ENCODE results near the gene HIVEP3. TPM values are rescaled to one million over a fixed set of nuclear protein-coding genes. Genes with fewer than 3 reads are reported as not detected.

Gene HIVEP3
- total RNA-seq, 1 experiment from 2014 or later: 1.4 TPM

GRCh38 chr1:41629571-41629970, 289.2 kb downstream of the HIVEP3 start:
- Histone ChIP-seq H2AK5ac (ENCODE audit: insufficient read length, low read length) (no peak overlapping the region), H3K23ac (ENCODE audit: insufficient read length, low read depth, low read length) (no peak overlapping the region), H4K8ac (replicated peaks; ENCODE audit: insufficient read length, low read depth, low read length) (no peak overlapping the region), H3K27ac (ENCODE audit: insufficient read length, low read depth, low read length) (no peak overlapping the region), H3K79me1 (ENCODE audit: insufficient read depth, low read depth, low read length, poor library complexity, severe bottlenecking) (no peaks in the 10 kb centered on the region), H3K4ac (ENCODE audit: low read depth, low read length) (no peak overlapping the region), H3K14ac (ENCODE audit: insufficient read depth, low read length) (no peak overlapping the region), H2BK5ac (ENCODE audit: insufficient read length, low read length) (no peak overlapping the region), H3K18ac (ENCODE audit: insufficient read length, low read depth, low read length) (no peak overlapping the region), H4K91ac (ENCODE audit: insufficient read length, low read depth, low read length) (no peak overlapping the region), H3T11ph (ENCODE audit: low read length) (no peak overlapping the region), H2AFZ (ENCODE audit: low read length) (no peak overlapping the region), H2BK15ac (ENCODE audit: low read depth, low read length) (no peak overlapping the region), H3K9me3 (ENCODE audit: control insufficient read depth, low read depth, low read length) (no peaks in the 10 kb centered on the region), H4K5ac (ENCODE audit: insufficient read length, low read depth, low read length) (no peak overlapping the region), H3K4me1 (ENCODE audit: insufficient read depth, low read length) (no peaks in the 10 kb centered on the region; the same call in 1 of the 2 replicates), H2BK12ac (ENCODE audit: insufficient read length, low read depth, low read length) (no peak overlapping the region), H3K4me2 (ENCODE audit: insufficient read depth, insufficient read length, low read length) (no peak overlapping the region), H4K20me1 (ENCODE audit: control insufficient read depth, insufficient read depth, insufficient read length) (no peaks in the 10 kb centered on the region), H3K79me2 (ENCODE audit: insufficient read depth, low read length) (no peaks in the 10 kb centered on the region), H2BK20ac (ENCODE audit: low read depth, low read length, poor library complexity, severe bottlenecking) (no peak overlapping the region), H2BK120ac (ENCODE audit: low read depth, low read length, poor library complexity, severe bottlenecking) (no peak overlapping the region), H3K23me2 (ENCODE audit: insufficient read length, low read depth, low read length, poor library complexity, severe bottlenecking) (no peaks in the 10 kb centered on the region), H3K9ac (ENCODE audit: extremely low read depth, insufficient read length, low read length) (no peak overlapping the region), H3K56ac (ENCODE audit: insufficient read length, low read depth, low read length) (no peak overlapping the region), H3K27me3 (ENCODE audit: insufficient read depth, low read length) (no peaks in the 10 kb centered on the region)
- no peak overlapping the region for H3K27ac Mint-ChIP-seq
- H3K27me3 Mint-ChIP-seq (ENCODE audit: low read depth): peaks cover 2% of the 10 kb centered on the region; the same call in 1 of the 2 replicates
- DNase-seq: no peak
- peaks cover 4 to 7% of the 10 kb centered on the region in 2 experiments for H3K4me1 Mint-ChIP-seq
- TF ChIP-seq CTCF (conservative IDR thresholded peaks at IDR 0.05): no peak
- H3K4me3 Mint-ChIP-seq: no peak overlapping the region
- H3K36me3 Mint-ChIP-seq (ENCODE audit: insufficient read depth in 1 of 3, low read depth in 3 of 3): no peaks in the 10 kb centered on the region
- no peaks in the 10 kb centered on the region for H3K9me3 Mint-ChIP-seq
- no CpG with 5 or more reads among the region's 9 CpGs for WGBS (ENCODE audit: extremely low coverage, insufficient read length, low lambda C conversion rate)

Data from H9 (cell line).